AG04449 (cell line): Measurements from ENCODE around the gene TBC1D5.

ENCODE experiments used
- CTCF ChIA-PET: fragments of 350-600 bp; formaldehyde crosslinking; extraction: SDS; loops from one replicate; lab custom pipeline; 2021; ENCODE audit warnings: antibody characterized with exemption; lab: Yijun Ruan, JAX
- POLR2A ChIA-PET: fragments of 400-600, 350-600 bp; formaldehyde crosslinking; extraction: SDS; loops from one replicate; lab custom pipeline; 2020; ENCODE audit warnings: antibody characterized with exemption, inconsistent platforms; lab: Yijun Ruan, JAX
- DNase-seq: peaks from one replicate; pipeline ENCODE4 v3.0.0-alpha.2; 2010; ENCODE audit warnings: low read depth, low spot score
- H3K4me3 ChIP-seq: 2 replicates; pipeline ENCODE4 v1.5.1; 2011; ENCODE audit warnings: low read depth, mild to moderate bottlenecking, control low read depth, low read length
- CTCF ChIP-seq: IDR thresholded peaks from one replicate; pipeline ENCODE4 v1.5.1; 2011; ENCODE audit warnings: mild to moderate bottlenecking, moderate library complexity, low read length, control low read depth, inconsistent platforms; ENCODE audit not compliant: insufficient read depth; ENCODE audit errors: missing control alignments

TBC1D5 gene

GRCh38 chr3:17188378-17188777 lies 554.1 kb downstream of the TBC1D5 start:
- ChIA-PET CTCF (interaction anchor here (1.8 kb wide), 1 partner anchor 10 kb away, joined by 4 read pairs; no protein-coding TSS in a partner anchor), POLR2A (no interaction called here)
- no peak overlapping the region for H3K4me3 ChIP-seq
- TF ChIP-seq CTCF = no peak
- no peak for DNase-seq

GRCh38 chr3:17187589-17188184 lies 554.7 kb downstream of the TBC1D5 start:
- no peak for DNase-seq
- no peak overlapping the region for H3K4me3 ChIP-seq
- CTCF ChIA-PET = interaction anchor here (1.8 kb wide), 1 partner anchor 9 kb away, joined by 4 read pairs; no protein-coding TSS in a partner anchor
- POLR2A ChIA-PET = no interaction called here
- no peak for TF ChIP-seq CTCF

GRCh38 chr3:17183951-17184550 lies 558.4 kb downstream of the TBC1D5 start:
- ChIA-PET POLR2A (no interaction called here), CTCF (interaction anchor here (0.7 to 2.8 kb wide), 5 partner anchors 8 to 583 kb away, joined by 3 to 8 read pairs (median 3); no protein-coding TSS in a partner anchor)
- TF ChIP-seq CTCF = no peak
- DNase-seq = no peak
- no peak overlapping the region for H3K4me3 ChIP-seq

GRCh38 chr3:17182166-17182565 lies 560.3 kb downstream of the TBC1D5 start:
- ChIA-PET POLR2A (no interaction called here), CTCF (interaction anchor here (0.6 to 1.4 kb wide), 3 partner anchors 17 to 51 kb away, joined by 3 to 4 read pairs (median 3); no protein-coding TSS in a partner anchor)
- no peak for DNase-seq
- no peak for TF ChIP-seq CTCF
- H3K4me3 ChIP-seq = no peak overlapping the region

GRCh38 chr3:17181413-17181907 lies 561.0 kb downstream of the TBC1D5 start:
- H3K4me3 ChIP-seq = no peak overlapping the region
- no peak for TF ChIP-seq CTCF
- CTCF ChIA-PET = interaction anchor here (1.0 to 1.4 kb wide), 2 partner anchors 52 to 580 kb away, joined by 3 to 4 read pairs; no protein-coding TSS in a partner anchor
- POLR2A ChIA-PET = no interaction called here
- DNase-seq = no peak
